GM23338 (cell line): ENCODE data around the gene SLC25A18. TPM values are rescaled to one million over a fixed set of nuclear protein-coding genes. Genes with fewer than 3 reads are reported as not detected.

Source experiments
- ATAC-seq: fragments of 200-7000 bp; cut with Tn5 transposase; 3 replicates; pipeline ENCODE4 v1.9.1; 2020
- DNase-seq: peaks from one replicate; pipeline ENCODE4 v3.0.0-alpha.2; 2015; ENCODE audit warnings: low spot score
- H2AFZ ChIP-seq: fragments of 200-600 bp; sonication (generic); 2 replicates; pipeline ENCODE4 v1.8.0; 2016; ENCODE audit warnings: antibody characterized with exemption, mild to moderate bottlenecking, moderate library complexity
- H3F3A ChIP-seq: fragments of 200-600 bp; sonication (generic); replicated peaks from 2 replicates; pipeline ENCODE4 v1.8.0; 2017; ENCODE audit warnings: antibody characterized with exemption, mixed run types, low read depth
- H3K27ac ChIP-seq: fragments of 200-600 bp; sonication (generic); 2 replicates; pipeline ENCODE4 v1.6.1; 2016; ENCODE audit warnings: low read depth
- H3K27me3 ChIP-seq: fragments of 200-600 bp; sonication (generic); 2 replicates; pipeline ENCODE4 v1.8.0; 2016; ENCODE audit warnings: mild to moderate bottlenecking, mixed run types, moderate library complexity; ENCODE audit not compliant: insufficient read depth
- H3K36me3 ChIP-seq: fragments of 200-600 bp; sonication (generic); 2 replicates; pipeline ENCODE4 v1.8.0; 2016; ENCODE audit warnings: mild to moderate bottlenecking; ENCODE audit not compliant: insufficient read depth
- H3K4me1 ChIP-seq: fragments of 200-600 bp; sonication (generic); 2 replicates; pipeline ENCODE4 v1.8.0; 2016; ENCODE audit warnings: mild to moderate bottlenecking, moderate library complexity; ENCODE audit not compliant: insufficient read depth
- H3K4me2 ChIP-seq: fragments of 200-600 bp; sonication (generic); 2 replicates; pipeline ENCODE4 v1.7.1; 2017; ENCODE audit warnings: mixed run types
- H3K4me3 ChIP-seq: fragments of 200-600 bp; sonication (generic); 2 replicates; pipeline ENCODE4 v1.6.1; 2016; ENCODE audit warnings: mixed run types
- H3K79me2 ChIP-seq: fragments of 200-600 bp; sonication (generic); replicated peaks from 2 replicates; pipeline ENCODE4 v1.8.0; 2017; ENCODE audit warnings: mild to moderate bottlenecking; ENCODE audit not compliant: insufficient read depth
- H3K9me2 ChIP-seq: fragments of 200-600 bp; sonication (generic); 2 replicates; pipeline ENCODE4 v1.8.0; 2017; ENCODE audit not compliant: insufficient read depth
- H4K20me1 ChIP-seq: fragments of 200-600 bp; sonication (generic); replicated peaks from 2 replicates; pipeline ENCODE4 v1.8.0; 2017; ENCODE audit warnings: mild to moderate bottlenecking; ENCODE audit not compliant: insufficient read depth
- H3K27ac Mint-ChIP-seq: 2 replicates; pipeline ENCODE4 v1.8.0; 2020; ENCODE audit warnings: inconsistent platforms, mild to moderate bottlenecking, moderate library complexity, mixed read lengths
- H3K27me3 Mint-ChIP-seq: 3 replicates; pipeline ENCODE4 v1.8.0; 2022; ENCODE audit warnings: low read depth, mild to moderate bottlenecking, moderate library complexity, mixed read lengths, inconsistent platforms; ENCODE audit not compliant: insufficient read depth, poor library complexity
- H3K36me3 Mint-ChIP-seq: 3 replicates; pipeline ENCODE4 v1.8.0; 2021; ENCODE audit warnings: low read depth, mild to moderate bottlenecking, inconsistent platforms, moderate library complexity, mixed read lengths
- H3K4me1 Mint-ChIP-seq: 3 replicates; pipeline ENCODE4 v1.8.0; 2020; ENCODE audit warnings: mild to moderate bottlenecking, inconsistent platforms, mixed read lengths
- H3K4me3 Mint-ChIP-seq: 3 replicates; pipeline ENCODE4 v1.8.0; 2021; ENCODE audit warnings: moderate library complexity, mild to moderate bottlenecking, inconsistent platforms, mixed read lengths
- H3K9me3 Mint-ChIP-seq: 3 replicates; pipeline ENCODE4 v1.8.0; 2020; ENCODE audit warnings: moderate library complexity, mild to moderate bottlenecking, inconsistent platforms, mixed read lengths
- CREB1 ChIP-seq: fragments of 250-450 bp; sonication (Bioruptor Pico); IDR thresholded peaks from 2 replicates; pipeline ENCODE4 v1.5.0; 2020; ENCODE audit warnings: low read depth, mild to moderate bottlenecking, moderate library complexity
- ETS1 ChIP-seq: IDR thresholded peaks from 2 replicates; pipeline ENCODE4 v1.6.1; 2016; ENCODE audit warnings: antibody characterized with exemption
- POLR2AphosphoS5 ChIP-seq: IDR thresholded peaks from 2 replicates; pipeline ENCODE4 v1.6.1; 2016; ENCODE audit warnings: antibody characterized with exemption, low read depth
- REST ChIP-seq: IDR thresholded peaks from one replicate; pipeline ENCODE4 v1.6.1; 2018; ENCODE audit warnings: antibody characterized with exemption; ENCODE audit not compliant: unreplicated experiment
- STAT1 ChIP-seq: IDR thresholded peaks from one replicate; pipeline ENCODE4 v1.6.1; 2016; ENCODE audit warnings: antibody characterized with exemption; ENCODE audit not compliant: unreplicated experiment
- ZNF114 ChIP-seq: fragments of 250-450 bp; sonication (Bioruptor Pico); IDR thresholded peaks from 2 replicates; pipeline ENCODE4 v1.5.0; 2020; ENCODE audit warnings: mild to moderate bottlenecking, moderate library complexity
- ZNF462 ChIP-seq: fragments of 250-450 bp; sonication (Bioruptor Pico); IDR thresholded peaks from 2 replicates; pipeline ENCODE4 v1.5.0; 2020; ENCODE audit warnings: mild to moderate bottlenecking, moderate library complexity
- polyA plus RNA-seq: library from polyadenylated mRNA; unstranded; fragments of >200 nt; fragmentation: Nextera tagmentation; extraction: Ambion mirVana; gene quantifications from 2 replicates; pipeline ENCODE4 v1.2.1, GENCODE V29; 2016
- total RNA-seq: library from RNA; depleted of rRNA; stranded (reverse); fragments of >200 nt; shearing (Covaris generic); gene quantifications from 2 replicates; pipeline ENCODE4 v1.2.3, GENCODE V29; 2014

Gene SLC25A18
- total and polyA plus RNA-seq, 2 experiments from 2014 or later = 1.2 to 1.9 TPM

GRCh38 chr22:17589810-17590375 is 26.6 kb downstream of the SLC25A18 start:
- Histone ChIP-seq H4K20me1 (0 out of 2 replicates have a peak, but pooled peaks cover 3% of the 10 kb centered on the region), H3F3A (0 out of 2 replicates have a peak, but pooled peaks cover 3% of the 10 kb centered on the region), H3K9me2 (no peaks in the 10 kb centered on the region), H3K27me3 (no peaks in the 10 kb centered on the region), H3K36me3 (peaks cover 31% of the 10 kb centered on the region), H3K79me2 (no peaks in the 10 kb centered on the region), H3K27ac (peak overlapping the region; percentile 87; the same call in 1 of the 2 replicates), H3K4me1 (no peaks in the 10 kb centered on the region), H3K4me3 (no peak overlapping the region), H2AFZ (no peak overlapping the region), H3K4me2 (no peak overlapping the region)
- peaks cover 48% of the 10 kb centered on the region for H3K36me3 Mint-ChIP-seq
- no peaks in the 10 kb centered on the region for H3K27me3 Mint-ChIP-seq
- no peaks in the 10 kb centered on the region for H3K9me3 Mint-ChIP-seq
- DNase-seq (no peak), ATAC-seq (no peak)
- H3K4me3 Mint-ChIP-seq = no peak overlapping the region
- no peak overlapping the region for H3K27ac Mint-ChIP-seq
- TF ChIP-seq POLR2AphosphoS5 = no peak
- no peak for TF ChIP-seq ETS1
- TF ChIP-seq REST = no peak
- no peak for TF ChIP-seq STAT1
- no peak for TF ChIP-seq CREB1 (CRISPR knock-in tag)
- no peak for TF ChIP-seq ZNF114 (CRISPR knock-in tag)
- TF ChIP-seq ZNF462 = no peak
- no peaks in the 10 kb centered on the region; the same call in 2 of the 3 replicates for H3K4me1 Mint-ChIP-seq
